Activated T-cell treated with anti-CD3 and anti-CD28 coated beads for 4 hours (primary cell): Measurements from ENCODE around the gene VMP1.
"Not testable (repeated sequence)": the region's sequence is repeated elsewhere in the genome, so short reads cannot be mapped to it uniquely, and the experiment has no call there.

Experiments
- DNase-seq: peaks from one replicate; pipeline ENCODE4 v3.0.0-alpha.2; 2020

VMP1 gene

GRCh38 chr17:59756236-59756818 lies 48.9 kb downstream of the VMP1 start:
- no peak for DNase-seq

- DNase-seq: no peak
These were observed 49.6 kb downstream of the VMP1 start for GRCh38 chr17:59757043-59757442.

GRCh38 chr17:59757470-59757869 lies 50.0 kb downstream of the VMP1 start:
- DNase-seq: no peak

GRCh38 chr17:59757881-59758385 lies 50.5 kb downstream of the VMP1 start:
- no peak for DNase-seq

GRCh38 chr17:59758998-59759651 lies 51.7 kb downstream of the VMP1 start:
- DNase-seq: not testable (repeated sequence)

- no peak for DNase-seq
These were observed 52.7 kb downstream of the VMP1 start for GRCh38 chr17:59760160-59760559.

- no peak for DNase-seq
These were observed 54.1 kb downstream of the VMP1 start for GRCh38 chr17:59761385-59762048.

GRCh38 chr17:59762049-59762823 lies 54.8 kb downstream of the VMP1 start:
- no peak for DNase-seq

- no peak for DNase-seq
These were observed 55.4 kb downstream of the VMP1 start for GRCh38 chr17:59762824-59763374.

- no peak for DNase-seq
These were observed 56.4 kb downstream of the VMP1 start for GRCh38 chr17:59763861-59764260.

- DNase-seq: no peak
These were observed 56.9 kb downstream of the VMP1 start for GRCh38 chr17:59764292-59764741.

GRCh38 chr17:59765038-59765437 lies 57.6 kb downstream of the VMP1 start:
- DNase-seq: no peak

GRCh38 chr17:59766491-59766890 lies 59.0 kb downstream of the VMP1 start:
- DNase-seq: no peak

- DNase-seq: no peak
These were observed 59.7 kb downstream of the VMP1 start for GRCh38 chr17:59767176-59767575.

GRCh38 chr17:59769887-59770286 lies 62.4 kb downstream of the VMP1 start:
- no peak for DNase-seq

- no peak for DNase-seq
These were observed 63.6 kb downstream of the VMP1 start for GRCh38 chr17:59771093-59771492.

- DNase-seq: no peak
These were observed 68.4 kb downstream of the VMP1 start for GRCh38 chr17:59775786-59776350.

- DNase-seq: no peak
These were observed 69.1 kb downstream of the VMP1 start for GRCh38 chr17:59776577-59776976.

GRCh38 chr17:59777033-59777432 lies 69.6 kb downstream of the VMP1 start:
- DNase-seq: no peak

GRCh38 chr17:59778996-59779395 lies 71.5 kb downstream of the VMP1 start:
- no peak for DNase-seq

- DNase-seq: no peak
These were observed 72.1 kb downstream of the VMP1 start for GRCh38 chr17:59779521-59779920.

- not testable (repeated sequence) for DNase-seq
These were observed 73.1 kb downstream of the VMP1 start for GRCh38 chr17:59780548-59780947.
